Gastroesophageal sphincter (tissue), 4 donors: Measurements from ENCODE around the gene ABLIM2. TPM values are rescaled to one million over a fixed set of nuclear protein-coding genes. Genes with fewer than 3 reads are reported as not detected.

Experiments
- ATAC-seq: fragments of 150-250 bp; one replicate; pipeline ENCODE4 v1.9.1; 2016; ENCODE audit warnings: mild to moderate bottlenecking, moderate library complexity
- H3K27ac ChIP-seq, 4 donors: fragments of 200-600 bp; sonication (generic) in 3 of 4; 1 replicate in 3 of 4; 2 replicates in 1 of 4; pipeline ENCODE4 v1.5.1; 2016 to 2019
- H3K27me3 ChIP-seq: fragments of 200-600 bp; sonication (generic); one replicate; pipeline ENCODE4 v1.5.1; 2019
- H3K36me3 ChIP-seq, 2 donors: fragments of 200-600 bp; sonication (generic); one replicate each; pipeline ENCODE4 v1.5.1; 2019; ENCODE audit warnings: control low read depth in 1 of 2
- H3K4me1 ChIP-seq, 3 donors: fragments of 200-600 bp; sonication (generic); 1 replicate in 2 of 3; 2 replicates in 1 of 3; pipeline ENCODE4 v1.5.1; 2016 to 2019; ENCODE audit warnings: control low read depth in 2 of 3
- H3K4me3 ChIP-seq, 2 donors: fragments of 200-600 bp; sonication (generic); one replicate each; pipeline ENCODE4 v1.5.1; 2019; ENCODE audit warnings: mild to moderate bottlenecking in 1 of 2, moderate library complexity in 1 of 2
- H3K9me3 ChIP-seq, 3 donors: fragments of 200-600 bp; sonication (generic); one replicate each; pipeline ENCODE4 v1.5.1; 2017 to 2019; ENCODE audit warnings: control low read depth in 2 of 3
- EP300 ChIP-seq: sonication (generic); formaldehyde crosslinking; IDR thresholded peaks from one replicate; pipeline ENCODE4 v1.6.1; 2017; ENCODE audit warnings: antibody characterized with exemption, mild to moderate bottlenecking
- POLR2A ChIP-seq, 2 donors: fragments of 450-650 bp; IDR thresholded peaks; one replicate each; pipeline ENCODE4 v1.6.1; 2017; ENCODE audit warnings: antibody characterized with exemption in 2 of 2, mild to moderate bottlenecking in 2 of 2, moderate library complexity in 1 of 2
- POLR2AphosphoS5 ChIP-seq: sonication (generic); formaldehyde crosslinking; IDR thresholded peaks from one replicate; pipeline ENCODE4 v1.6.1; 2017; ENCODE audit warnings: antibody characterized with exemption
- WGBS, 2 donors: methylation state at CpG; one replicate each; pipeline ENCODE4 v1.1.5; 2018; ENCODE audit warnings: low coverage in 1 of 2; 5-methylcytosine and 5-hydroxymethylcytosine counted together
- total RNA-seq, 4 donors: library from RNA; depleted of rRNA; stranded (reverse); fragments of >200 nt; gene quantifications; one replicate each; pipeline ENCODE4 v1.1.0, GENCODE V29; 2016
- TF ChIP-seq, protein P1 (sequence below), 4 experiments: fragments of 200-600 bp in 2 of 4; fragments of 450-650 bp in 2 of 4; sonication (generic) in 1 of 4; IDR thresholded peaks; one replicate each; pipeline ENCODE4 v1.5.1; 2017 to 2019; ENCODE audit warnings: antibody characterized with exemption in 4 of 4, mild to moderate bottlenecking in 2 of 4, moderate library complexity in 2 of 4

Gene ABLIM2
- total RNA-seq, 4 donors from 2014 or later = 5.0 to 13.5 (median 8.0) TPM

DNA sequence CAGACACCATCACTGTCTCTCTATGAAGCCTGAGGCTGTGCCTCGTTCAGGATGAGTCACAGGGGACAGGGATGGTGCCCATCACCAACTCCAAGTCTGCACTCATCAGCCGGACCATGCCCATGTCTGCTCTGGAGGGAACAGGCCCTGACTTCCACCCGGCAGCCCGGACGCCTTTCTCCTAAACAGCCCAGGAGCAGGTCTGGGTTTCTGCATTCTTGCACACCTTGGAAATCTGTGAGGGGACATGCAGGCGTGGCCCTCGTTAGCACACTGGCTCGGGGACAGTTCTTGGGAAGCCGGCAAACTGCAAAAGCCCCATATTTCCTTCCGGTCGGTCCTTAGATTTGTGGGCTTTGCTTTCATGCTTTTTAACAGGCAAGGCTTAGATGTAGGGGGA, 151.0 kb downstream of the ABLIM2 start:
- Histone ChIP-seq H3K4me3 (no peak overlapping the region), H3K9me3 (no peaks in the 10 kb centered on the region), H3K36me3 (peaks cover 0 to 48% of the 10 kb centered on the region in 2 donors), H3K4me1 (peaks cover 0 to 11% (median 0%) of the 10 kb centered on the region in 3 donors), H3K27me3 (no peaks in the 10 kb centered on the region), H3K27ac (no peak overlapping the region)
- ATAC-seq = no peak
- TF ChIP-seq POLR2AphosphoS5 (no peak), EP300 (no peak), POLR2A (IDR thresholded peaks at IDR 0.05) (no peak)
- TF ChIP-seq, protein P1, sequence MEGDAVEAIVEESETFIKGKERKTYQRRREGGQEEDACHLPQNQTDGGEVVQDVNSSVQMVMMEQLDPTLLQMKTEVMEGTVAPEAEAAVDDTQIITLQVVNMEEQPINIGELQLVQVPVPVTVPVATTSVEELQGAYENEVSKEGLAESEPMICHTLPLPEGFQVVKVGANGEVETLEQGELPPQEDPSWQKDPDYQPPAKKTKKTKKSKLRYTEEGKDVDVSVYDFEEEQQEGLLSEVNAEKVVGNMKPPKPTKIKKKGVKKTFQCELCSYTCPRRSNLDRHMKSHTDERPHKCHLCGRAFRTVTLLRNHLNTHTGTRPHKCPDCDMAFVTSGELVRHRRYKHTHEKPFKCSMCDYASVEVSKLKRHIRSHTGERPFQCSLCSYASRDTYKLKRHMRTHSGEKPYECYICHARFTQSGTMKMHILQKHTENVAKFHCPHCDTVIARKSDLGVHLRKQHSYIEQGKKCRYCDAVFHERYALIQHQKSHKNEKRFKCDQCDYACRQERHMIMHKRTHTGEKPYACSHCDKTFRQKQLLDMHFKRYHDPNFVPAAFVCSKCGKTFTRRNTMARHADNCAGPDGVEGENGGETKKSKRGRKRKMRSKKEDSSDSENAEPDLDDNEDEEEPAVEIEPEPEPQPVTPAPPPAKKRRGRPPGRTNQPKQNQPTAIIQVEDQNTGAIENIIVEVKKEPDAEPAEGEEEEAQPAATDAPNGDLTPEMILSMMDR (IDR thresholded peaks at IDR 0.05) = no peak
- 100% methylated on average over 3 of the region's 11 CpGs; no CpG with 5 or more reads in 1 of the 2 donors for WGBS, 2 donors

DNA sequence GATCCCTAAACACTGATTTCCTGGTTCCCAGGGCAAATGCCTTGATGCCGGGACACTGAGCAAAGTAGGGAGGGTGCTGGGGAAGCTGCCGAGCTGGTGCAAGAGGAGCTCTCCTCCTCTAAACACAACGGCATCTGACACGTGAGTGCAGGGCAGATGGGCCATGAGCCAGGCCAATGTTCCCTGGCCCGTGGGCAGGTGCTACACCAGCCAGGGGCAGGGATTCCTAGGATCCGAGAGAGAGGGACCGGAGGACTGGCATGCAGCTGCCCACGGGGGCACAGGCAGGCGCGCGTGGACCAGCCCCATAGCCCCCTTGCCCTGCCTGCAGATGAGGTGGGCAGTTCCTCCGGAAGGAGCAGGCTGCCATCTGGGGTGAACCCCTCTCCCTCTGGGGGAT, 152.1 kb downstream of the ABLIM2 start:
- Histone ChIP-seq H3K9me3 (no peaks in the 10 kb centered on the region), H3K4me3 (no peak overlapping the region), H3K27me3 (no peaks in the 10 kb centered on the region), H3K36me3 (peaks cover 0 to 48% of the 10 kb centered on the region in 2 donors), H3K4me1 (peaks cover 0 to 11% (median 0%) of the 10 kb centered on the region in 3 donors), H3K27ac (no peak overlapping the region)
- WGBS, 2 donors = 60 to 73% methylated on average over 1 to 2 of the region's 12 CpGs
- ATAC-seq = no peak
- no peak for TF ChIP-seq EP300
- TF ChIP-seq POLR2AphosphoS5 = no peak
- TF ChIP-seq POLR2A (IDR thresholded peaks at IDR 0.05) = no peak
- TF ChIP-seq, protein P1 (IDR thresholded peaks at IDR 0.05) = no peak

DNA sequence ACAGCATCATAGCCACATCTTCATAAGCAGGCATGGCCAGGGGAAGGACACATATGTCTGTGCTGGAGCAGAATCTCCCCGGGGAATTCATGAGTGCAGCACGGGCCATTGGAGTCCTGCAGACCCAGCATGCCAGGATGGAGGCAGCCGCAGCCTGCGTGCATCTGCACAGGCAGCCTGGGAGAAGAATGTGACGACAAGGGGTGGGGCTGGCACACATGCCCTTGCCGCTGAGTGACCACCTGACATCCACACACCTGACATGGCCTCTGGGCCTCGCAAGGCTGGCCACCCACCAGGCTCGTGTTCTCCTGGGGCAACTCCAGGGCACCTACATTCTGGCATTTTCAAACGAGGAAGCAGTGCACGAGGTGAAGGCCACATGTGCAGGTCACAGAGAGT, 152.8 kb downstream of the ABLIM2 start:
- Histone ChIP-seq H3K27me3 (no peaks in the 10 kb centered on the region), H3K4me1 (peaks cover 0 to 7% (median 0%) of the 10 kb centered on the region in 3 donors), H3K27ac (no peak overlapping the region), H3K4me3 (no peak overlapping the region), H3K9me3 (no peaks in the 10 kb centered on the region), H3K36me3 (peaks cover 0 to 50% of the 10 kb centered on the region in 2 donors)
- TF ChIP-seq POLR2A (IDR thresholded peaks at IDR 0.05) = no peak
- no peak for TF ChIP-seq EP300
- TF ChIP-seq, protein P1 (IDR thresholded peaks at IDR 0.05) = no peak
- TF ChIP-seq POLR2AphosphoS5 = no peak
- WGBS, 2 donors = 60 to 94% methylated on average over 1 to 5 of the region's 10 CpGs
- ATAC-seq = no peak

DNA sequence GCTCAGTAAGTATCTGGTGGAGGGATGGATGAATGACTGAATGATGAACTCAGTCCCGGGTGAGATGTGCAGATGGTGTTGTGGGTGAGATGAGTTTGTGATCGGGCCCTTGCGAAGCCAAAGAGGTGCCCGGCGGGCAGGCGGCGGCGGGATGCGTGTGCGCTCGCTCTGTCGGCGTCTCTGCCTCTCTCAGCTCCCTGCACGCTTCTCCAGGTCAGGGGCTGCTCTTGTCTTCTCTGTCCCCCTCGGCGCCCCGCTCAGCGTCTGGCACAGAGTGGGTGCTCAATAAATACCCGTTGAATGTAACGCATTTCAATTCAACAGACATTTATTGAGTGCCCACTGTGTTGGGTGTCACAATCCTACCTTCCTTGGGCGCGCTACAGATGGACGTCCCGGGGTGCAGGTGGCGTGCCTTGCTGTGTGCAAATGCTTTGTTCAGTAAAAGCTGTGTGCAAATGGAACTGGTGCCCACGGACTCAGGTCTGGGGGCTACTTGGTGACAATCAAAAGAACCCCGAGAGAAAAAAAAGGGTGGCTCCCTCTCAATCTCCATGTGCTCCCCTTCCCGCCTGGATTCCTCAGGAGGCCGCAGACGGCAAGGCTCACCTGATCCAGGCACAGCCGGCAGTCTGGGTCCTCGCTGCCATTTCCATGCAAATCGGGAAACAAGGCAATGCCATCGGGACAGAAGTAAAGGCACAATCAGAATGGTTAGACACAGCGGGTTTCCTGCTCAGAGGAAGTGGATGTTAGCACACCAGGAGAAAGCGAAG, 153.4 kb downstream of the ABLIM2 start:
- no peak for TF ChIP-seq POLR2A (IDR thresholded peaks at IDR 0.05)
- no peak for TF ChIP-seq EP300
- Histone ChIP-seq H3K4me1 (peaks cover 0 to 1% (median 0%) of the 10 kb centered on the region in 3 donors), H3K4me3 (no peak overlapping the region), H3K36me3 (peaks cover 0 to 53% of the 10 kb centered on the region in 2 donors), H3K9me3 (no peaks in the 10 kb centered on the region), H3K27me3 (no peaks in the 10 kb centered on the region), H3K27ac (no peak overlapping the region)
- ATAC-seq = no peak
- 91 to 94% methylated on average over 10 to 26 of the region's 36 CpGs for WGBS, 2 donors

DNA sequence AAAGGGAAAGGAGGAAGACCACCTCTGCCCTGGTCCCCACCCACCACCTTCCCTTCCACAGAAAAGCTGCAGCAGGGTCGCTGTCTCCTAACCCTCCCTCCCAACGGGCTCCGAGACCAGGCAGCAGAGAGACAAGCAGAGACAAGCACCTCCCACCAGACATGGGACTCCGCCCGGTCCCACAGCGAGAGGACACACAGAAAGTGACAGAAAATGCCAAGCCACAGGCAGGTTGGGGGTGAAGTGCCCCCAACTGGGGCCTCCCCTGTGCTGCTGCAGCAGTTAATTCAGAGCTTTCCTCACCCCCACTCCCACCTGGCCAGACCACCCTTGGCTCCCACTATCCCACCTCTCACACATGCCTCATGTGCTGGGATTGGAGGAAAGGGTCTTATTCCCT, 154.5 kb downstream of the ABLIM2 start:
- Histone ChIP-seq H3K9me3 (no peaks in the 10 kb centered on the region), H3K4me3 (no peak overlapping the region), H3K36me3 (peaks cover 0 to 53% of the 10 kb centered on the region in 2 donors), H3K27me3 (no peaks in the 10 kb centered on the region), H3K27ac (no peak overlapping the region), H3K4me1 (no peaks in the 10 kb centered on the region)
- whole genome bisulfite sequencing, 2 donors = 90% methylated on average over 2 of the region's 6 CpGs; no CpG with 5 or more reads in 1 of the 2 donors
- no peak for TF ChIP-seq POLR2AphosphoS5
- TF ChIP-seq POLR2A (IDR thresholded peaks at IDR 0.05) = no peak
- TF ChIP-seq EP300 = no peak
- TF ChIP-seq, protein P1 (IDR thresholded peaks at IDR 0.05) = no peak
- no peak for ATAC-seq
